Hematopoietic multipotent progenitor cell treated with erythropoietin and hydrocortisone succinate and interleukin-3 and kit ligand, for 8 days (in vitro differentiated cells): ENCODE data around the gene DIP2C.
"Not testable (repeated sequence)": the region's sequence is repeated elsewhere in the genome, so short reads cannot be mapped to it uniquely, and the experiment has no call there.

Experiments
- DNase-seq: peaks from one replicate; pipeline ENCODE4 v3.0.0-alpha.2; 2015

Gene DIP2C

DNA sequence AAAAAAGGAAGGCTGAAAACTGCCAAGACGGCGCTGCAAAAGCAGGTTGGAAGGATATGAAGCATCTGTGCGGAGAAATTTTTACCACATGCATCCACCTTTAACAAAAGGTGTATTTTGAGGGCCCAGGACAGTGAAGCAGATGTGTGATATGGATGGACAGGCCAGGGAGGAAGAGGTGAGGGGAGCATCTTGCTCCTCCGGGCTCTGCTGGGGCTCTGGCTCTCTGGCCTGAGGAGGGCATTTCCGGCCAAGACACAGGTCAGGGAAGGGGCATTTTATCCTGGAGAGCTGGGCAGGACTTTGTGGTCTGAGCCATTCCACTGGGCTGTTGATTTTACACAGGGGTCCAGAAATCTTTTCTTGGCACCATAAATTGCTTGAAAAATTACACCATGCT, 379.1 kb downstream of the DIP2C start:
- no peak for DNase-seq

DNA sequence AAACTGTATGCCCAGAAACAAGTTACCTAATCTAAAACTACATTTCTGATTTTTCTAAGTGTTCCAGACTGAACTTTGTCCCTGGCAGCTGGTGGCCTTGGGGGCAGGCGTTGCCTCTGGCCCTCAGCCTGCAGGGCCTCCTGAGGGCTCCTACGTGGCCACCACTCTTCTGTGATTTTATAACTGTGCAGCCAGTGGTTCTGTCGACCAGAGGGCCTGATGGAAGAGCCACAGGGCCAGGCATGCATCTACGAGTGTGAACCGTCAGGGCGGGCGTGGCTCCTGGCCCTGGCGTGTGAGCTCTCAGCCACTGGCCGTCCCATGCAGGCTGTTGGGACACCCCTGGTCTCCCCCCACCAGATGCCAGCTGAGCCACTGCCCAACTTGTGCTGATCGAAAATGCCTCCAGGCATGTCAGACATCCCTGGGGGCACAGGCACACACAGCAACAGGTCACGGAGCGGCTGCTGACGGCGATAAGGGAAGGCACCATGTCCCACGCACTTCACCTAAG, 380.8 kb downstream of the DIP2C start:
- DNase-seq = no peak

DNA sequence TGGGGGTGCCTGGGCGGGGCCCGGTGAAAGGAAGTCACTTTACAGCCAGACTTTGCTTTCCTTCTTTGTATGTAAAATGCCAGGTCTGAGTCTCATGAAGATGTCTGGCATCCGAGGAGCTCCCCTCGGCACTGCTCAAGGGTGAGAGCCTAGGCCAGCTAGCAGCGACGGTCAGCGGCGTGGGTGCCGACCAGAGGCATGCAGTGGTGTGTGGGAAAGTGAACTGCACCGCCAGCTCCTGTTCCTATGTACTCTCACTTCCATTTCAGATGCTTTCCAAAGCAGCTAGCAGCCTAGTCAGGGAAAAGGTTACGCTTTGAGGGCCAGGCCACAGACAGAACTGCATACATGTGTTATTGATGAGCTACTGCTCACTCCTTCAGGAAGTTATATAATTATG, 381.4 kb downstream of the DIP2C start:
- no peak for DNase-seq

DNA sequence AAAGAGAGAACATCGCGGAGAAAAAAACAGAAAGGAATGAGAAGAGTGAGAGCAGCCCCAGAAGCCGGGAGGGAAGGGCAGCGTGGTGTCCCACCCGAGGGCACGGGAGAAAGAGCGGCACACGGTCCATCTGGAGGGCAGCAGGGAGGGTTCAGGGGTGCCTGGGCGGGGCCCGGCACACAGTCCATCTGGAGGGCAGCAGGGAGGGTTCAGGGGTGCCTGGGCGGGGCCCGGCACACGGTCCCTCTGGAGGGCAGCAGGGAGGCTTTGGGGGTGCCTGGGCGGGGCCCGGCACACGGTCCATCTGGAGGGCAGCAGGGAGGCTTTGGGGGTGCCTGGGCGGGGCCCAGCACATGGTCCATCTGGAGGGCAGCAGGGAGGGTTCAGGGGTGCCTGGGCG, 381.8 kb downstream of the DIP2C start:
- no peak for DNase-seq

DNA sequence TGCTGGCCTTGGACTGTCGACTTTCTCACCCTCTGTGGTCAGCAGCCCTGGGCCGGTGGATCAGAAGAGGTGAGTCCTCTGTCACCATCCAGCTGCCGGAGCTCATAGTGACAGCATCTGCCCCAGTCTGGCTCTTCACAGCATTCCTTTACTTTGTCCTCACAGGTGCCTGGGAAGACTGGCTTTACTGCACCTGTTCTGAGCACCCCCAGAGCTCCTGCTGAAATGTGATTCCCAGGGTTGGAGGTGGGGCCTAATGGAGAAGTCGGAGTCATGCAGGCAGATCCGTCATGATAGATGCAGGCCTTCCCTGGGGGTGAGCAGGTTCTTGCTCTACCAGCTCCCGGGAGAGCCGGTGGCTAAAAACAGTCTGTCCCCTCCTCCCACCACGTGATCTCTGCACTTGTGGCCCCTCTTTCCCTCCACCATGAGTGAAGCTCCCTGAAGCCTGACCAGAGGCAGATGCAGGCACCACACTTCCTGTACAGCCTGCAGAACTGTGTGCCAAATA, 382.7 kb downstream of the DIP2C start:
- no peak for DNase-seq

DNA sequence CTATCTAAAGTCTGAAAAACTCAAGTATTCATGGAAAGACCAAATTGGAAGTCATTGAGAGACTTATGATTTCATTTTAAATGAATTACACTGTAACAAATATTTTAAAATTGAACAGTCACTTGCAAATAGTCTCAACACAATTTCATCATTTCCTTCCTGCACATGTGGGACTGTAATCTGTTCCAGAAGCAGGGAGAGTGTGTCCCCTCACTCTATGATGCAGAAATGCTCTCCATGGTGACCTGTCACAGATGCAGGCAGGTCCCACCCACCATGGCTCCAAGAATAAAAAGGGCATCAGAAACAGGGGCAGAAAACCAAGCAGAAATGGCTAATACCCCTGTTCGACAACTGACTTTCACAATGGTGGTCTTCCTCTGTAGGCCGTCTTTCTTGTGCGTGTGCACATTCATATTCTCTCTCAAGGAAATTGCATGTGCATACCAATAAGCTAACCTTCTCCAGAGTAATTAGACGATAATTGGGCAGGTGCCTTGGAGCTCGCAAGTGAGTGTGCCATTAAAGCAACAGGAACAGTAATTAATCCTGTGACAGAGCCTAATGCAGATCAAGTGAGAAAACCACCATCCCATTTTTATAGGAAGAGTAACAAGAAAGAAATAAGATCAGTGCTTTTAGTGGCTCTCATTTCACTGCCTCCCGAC, 383.3 kb downstream of the DIP2C start:
- DNase-seq = no peak

DNA sequence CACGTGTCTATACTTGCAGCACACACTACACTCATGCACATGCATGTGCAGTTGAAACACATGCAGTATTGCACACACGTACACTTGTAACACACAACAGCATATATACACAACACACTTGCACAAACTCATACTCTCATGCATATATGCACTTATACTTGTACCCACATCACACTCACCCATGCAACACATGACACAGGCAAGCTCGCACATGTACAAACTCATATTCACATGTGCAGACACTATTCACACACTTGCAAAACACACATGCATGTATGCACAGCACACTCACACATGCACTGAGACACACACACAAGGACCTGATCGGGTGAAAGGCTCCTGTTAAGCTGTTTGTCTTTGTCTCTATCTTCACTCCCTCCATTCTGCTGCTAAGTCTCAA, 384.4 kb downstream of the DIP2C start:
- DNase-seq = no peak

DNA sequence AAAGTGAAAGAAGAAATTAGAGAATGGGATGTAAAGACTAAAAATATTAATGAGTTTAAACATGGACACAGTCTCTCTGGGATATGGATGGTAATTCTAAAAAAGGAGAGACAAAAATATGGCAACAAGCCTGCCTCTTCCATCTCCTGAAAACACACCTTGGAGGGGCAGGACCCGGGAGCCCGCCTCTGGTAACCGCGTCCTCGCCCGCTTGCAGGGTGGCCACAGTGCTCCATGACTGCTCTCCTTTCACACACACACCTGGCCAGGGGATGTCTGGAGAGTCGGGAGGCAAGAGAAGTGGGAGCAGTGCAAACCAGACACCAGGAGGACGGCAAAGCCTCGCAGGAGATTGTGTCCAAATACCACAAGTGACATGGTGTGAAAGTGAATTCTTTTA, 387.9 kb downstream of the DIP2C start:
- DNase-seq = no peak

DNA sequence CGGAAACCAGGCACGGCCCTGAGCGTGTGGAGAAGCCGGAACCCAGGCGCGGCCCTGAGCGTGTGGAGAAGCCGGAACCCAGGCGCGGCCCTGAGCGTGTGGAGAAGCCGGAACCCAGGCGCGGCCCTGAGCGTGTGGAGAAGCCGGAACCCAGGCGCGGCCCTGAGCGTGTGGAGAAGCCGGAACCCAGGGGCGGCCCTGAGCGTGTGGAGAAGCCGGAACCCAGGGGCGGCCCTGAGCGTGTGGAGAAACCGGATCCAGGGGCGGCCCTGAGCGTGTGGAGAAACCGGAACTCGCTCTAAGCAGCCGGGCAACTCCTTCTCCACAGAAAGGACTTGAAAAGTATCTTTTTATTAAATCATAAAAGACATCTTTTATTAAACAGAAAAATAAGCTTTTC, 388.9 kb downstream of the DIP2C start:
- DNase-seq = not testable (repeated sequence)

DNA sequence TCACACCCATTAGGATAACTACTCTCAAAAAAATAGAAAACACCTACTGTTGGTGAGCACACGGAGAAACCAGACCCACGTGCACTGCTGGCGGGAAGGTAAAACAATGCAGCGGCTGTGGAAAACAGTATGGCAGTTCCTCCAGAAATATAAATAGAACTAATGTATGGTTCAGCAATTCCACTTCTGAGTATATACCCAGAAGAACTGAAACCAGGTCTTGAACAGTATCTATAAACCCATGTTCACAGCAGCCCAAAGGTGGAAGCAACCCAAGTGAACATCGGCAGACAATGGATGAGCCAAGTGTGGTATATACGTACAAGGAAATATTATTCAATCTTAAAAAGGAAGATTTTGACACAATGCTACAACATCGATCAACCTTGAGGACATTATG, 389.5 kb downstream of the DIP2C start:
- DNase-seq = no peak

DNA sequence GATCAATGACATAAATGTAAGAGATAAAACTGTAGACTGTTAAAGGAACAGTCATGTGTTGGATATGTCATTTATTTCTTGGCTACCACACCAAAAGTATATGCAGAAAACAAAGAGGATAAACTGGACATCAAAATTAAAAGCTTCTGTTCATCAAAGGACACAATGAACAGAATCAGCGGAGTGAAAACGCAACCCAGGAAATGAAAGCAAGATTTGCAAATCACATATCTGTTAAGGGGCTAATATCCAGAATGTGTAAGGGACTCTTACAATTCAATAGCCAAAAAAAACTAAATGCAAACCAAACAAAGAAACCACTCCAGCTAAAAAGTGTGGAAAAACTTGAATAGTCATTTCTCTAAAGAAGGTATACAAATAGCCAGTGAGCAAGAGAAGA, 390.0 kb downstream of the DIP2C start:
- no peak for DNase-seq

DNA sequence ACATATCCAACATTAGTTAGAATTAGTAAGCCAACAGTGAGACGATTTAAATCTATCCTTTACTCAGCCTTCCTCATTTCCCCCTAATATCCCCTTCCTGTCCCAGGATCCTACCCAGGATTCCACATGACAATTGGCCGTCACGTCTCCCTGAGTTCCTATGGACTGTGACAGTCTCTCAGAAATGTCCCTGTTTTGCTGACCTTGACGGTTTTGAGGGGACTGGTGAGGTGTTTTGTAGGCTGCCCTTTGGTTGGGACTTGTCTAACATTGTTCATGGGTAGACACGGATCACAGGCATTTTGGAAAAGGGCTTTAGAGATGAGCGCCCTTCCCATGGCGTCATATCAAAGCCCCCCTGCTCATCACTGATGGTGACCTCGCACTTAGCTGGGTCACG, 391.4 kb downstream of the DIP2C start:
- no peak for DNase-seq

DNA sequence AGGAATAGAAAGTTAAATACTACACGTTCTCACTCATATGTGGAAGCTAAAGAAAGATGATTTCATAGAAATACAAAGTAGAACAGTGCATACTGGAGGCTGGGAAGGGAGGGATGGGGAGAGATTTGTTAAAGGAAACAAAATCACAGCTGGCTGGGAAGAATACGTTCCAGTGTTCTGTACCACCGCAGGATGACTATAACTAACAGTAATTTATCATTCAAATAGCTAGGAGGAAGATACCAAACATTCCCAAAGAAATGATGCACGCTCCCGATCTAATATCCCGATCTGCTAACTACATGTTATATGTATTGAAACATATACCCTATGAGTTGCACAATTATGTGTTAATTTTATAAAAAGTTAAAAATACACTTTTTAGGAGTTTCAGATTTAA, 391.9 kb downstream of the DIP2C start:
- DNase-seq = no peak

DNA sequence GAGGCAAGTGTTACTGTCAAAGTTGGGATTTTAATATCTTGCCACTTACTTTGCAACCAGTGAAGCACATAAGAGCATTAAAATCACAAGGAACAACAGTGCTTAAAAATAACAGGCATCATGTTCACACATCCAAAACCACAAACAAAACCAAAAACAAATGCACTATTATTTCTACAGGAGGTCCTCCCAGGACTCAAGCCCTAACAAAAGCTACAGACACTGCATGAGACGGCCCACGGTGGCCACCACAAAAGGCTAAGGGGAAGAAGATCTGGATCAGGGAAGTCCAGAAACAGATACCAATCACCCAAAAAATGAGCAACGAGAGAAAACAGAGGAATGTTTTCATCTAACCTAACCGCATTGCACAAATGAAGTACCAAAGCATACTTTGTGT, 395.8 kb downstream of the DIP2C start:
- no peak for DNase-seq

DNA sequence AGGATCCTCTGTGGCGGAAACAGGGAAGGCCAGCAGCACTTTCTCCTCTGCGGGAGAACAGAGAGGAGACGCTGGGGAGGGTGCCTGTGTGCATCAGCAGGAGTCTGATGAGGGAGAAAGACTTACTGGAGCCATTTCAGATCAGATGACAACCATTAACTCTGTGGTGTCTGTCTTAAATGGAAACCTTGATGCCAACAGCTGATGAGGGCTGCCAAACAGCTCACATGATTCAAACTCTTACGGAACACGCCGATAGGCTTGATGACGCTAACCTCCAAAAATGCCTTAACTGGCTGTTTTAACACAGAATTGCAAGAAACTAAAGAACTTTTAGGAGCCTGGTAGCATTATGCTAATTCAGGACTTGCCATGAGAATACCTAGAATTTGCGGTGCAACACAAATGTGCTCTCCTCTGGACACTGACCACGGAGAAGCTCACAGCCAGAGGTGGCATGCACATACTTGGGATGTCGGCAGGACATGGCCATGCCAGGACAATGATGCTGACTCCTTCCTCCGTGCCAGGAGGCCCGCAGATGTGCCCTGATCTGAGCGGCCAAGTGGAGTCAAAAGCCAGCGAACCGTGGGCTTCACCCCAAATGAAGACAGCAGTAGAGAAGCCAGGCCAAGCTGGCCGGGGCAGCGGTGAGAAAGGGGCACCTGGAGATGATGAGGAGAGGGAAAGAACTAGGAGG, 399.3 kb downstream of the DIP2C start:
- DNase-seq = no peak

DNA sequence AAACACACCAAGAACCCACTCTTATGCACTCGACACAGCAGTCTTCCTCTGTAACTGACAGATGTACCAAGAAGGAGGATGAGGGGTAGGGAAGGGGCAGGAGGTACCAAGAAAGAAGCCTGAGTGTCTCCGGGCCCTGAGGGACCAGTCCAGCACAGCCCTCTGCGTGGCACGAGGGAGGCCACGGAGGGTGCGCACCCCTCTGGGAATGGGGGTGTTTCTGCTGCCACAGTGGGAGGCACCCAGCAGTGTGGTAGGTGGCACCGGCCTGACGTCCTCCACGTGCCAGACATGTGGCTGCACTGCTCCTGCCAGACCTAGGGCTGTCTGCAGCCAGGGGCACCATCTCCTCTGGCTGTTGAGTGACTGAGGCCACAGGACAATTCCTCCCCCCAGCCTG, 399.9 kb downstream of the DIP2C start:
- DNase-seq = no peak

DNA sequence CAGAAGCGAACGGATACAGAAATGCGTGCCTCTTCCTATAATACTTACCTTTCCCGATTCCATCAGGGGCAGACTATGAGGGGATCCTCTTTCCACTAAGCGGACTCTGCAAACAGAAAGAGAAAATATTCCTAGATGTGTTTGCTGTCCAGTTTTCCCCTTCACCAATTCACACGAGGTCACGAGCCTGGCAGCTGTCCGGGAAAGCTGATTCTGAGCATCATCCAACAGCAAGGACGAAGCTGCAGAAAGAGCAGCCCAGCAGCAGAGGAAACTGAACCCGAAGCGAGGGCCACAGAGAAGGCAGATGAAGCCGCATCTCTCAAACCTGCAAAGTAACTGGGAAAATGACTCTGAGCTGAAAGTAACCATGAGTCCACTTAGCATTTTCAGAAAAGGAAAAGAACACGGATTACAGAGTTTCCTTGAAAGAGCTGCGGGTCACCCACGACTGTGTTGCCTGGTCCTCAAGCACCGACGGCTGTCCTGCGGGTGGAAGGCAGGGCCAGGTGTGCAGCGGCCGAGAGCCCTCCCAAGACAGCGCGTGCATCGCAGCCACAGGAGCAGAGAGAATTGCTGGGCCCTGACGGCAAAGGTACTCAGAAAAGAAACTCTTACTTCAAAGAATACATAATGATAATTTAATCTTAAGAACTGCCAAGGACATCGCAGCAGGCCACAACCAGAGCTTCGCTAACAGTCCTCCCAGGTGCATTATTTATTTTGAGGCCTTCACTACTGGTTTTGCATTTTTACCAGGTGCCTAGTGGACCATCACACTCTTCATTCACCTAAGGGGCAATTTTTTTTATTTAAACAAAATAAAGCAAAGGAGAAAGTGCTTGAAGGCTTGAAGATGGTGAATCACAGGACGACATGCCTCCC, 400.9 kb downstream of the DIP2C start:
- DNase-seq = no peak

DNA sequence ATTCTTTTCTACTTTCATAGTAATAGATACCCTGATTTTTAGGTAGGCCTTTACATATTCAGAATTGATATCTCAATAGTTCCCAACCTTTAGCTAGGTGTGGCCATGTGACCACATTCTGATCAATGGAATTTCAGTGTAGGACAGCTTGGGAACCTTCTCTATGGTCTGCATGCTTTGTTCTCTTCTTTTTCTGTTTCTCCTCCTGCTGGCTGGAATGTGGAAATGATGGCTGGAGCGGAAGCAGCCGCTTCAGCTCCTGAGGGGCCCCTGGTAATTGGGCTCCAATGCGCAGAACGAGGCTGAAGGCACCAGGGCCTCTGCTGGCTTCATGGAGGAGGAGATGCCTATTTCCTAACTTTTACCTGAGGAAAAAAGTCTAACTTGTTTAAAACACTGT, 401.7 kb downstream of the DIP2C start:
- no peak for DNase-seq

DNA sequence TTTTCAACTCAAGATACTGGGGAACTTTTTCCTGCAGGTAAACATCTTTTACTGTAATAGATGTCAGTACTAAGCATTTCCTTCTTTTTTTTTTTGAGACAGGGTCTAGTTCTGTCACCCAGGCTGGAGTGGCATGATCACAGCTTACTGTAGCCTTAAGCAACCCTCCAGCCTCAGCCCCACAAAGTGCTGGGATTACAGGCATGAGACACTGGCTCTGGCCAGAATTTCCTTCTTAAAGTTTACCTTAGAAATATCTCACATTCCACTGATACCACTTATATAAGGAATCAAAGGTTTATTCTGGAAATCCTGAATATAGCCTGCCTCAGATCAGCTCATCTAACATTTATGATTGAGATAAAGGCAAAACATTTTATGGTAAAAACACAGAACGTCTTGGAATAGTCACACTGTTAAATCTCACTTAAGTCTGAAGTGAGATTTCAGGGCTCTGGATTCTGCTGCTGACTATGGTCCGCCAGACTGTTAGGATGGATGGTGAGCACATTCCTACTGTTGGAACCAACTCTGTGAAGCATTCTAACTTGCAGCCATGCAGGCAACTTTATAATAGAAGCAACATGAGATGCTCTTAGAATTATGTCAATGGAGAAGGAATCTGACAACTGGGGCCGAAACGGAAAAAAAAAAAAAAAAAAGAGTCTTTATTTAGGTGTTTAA, 402.3 kb downstream of the DIP2C start:
- DNase-seq = no peak

DNA sequence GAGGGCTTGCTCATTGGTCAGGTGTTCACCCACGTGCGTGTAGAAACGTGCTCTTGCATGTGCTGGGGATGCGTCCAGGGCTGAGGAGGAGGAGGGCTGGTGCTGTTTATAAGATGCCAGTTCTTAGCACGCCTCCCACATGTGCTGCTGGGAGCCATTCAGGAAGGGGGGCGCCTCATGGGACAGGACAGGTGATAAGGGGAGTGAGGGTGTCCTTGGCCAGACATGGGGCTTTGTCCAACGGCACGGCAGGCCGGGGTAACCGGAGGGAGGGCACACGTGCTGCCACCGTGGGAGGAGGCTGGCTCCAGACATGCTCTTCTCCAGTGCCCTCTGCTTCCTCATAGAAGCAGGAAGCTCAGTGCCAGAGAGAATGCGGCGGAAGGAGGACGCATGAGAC, 404.3 kb downstream of the DIP2C start:
- no peak for DNase-seq

DNA sequence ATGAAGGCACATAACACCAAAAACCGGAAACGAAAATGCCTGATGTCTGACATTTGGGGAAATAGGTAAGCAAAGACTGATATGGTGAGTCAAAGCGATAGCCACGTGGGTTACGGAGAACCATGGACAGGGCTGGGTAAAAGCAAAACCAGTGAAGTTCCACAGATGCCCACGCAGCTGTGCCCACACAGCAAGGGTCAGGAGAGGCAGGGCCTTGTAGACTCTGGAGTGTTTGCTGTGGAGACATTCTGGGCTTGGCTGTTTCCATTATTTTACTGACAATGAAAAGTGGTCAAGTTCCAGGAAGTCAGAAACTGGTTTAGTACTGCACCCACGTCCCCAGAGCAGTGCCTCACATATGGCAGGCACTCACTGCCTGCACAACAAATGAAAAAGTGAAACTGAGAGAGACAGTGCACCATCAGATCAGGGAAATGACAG, 405.5 kb downstream of the DIP2C start:
- no peak for DNase-seq

DNA sequence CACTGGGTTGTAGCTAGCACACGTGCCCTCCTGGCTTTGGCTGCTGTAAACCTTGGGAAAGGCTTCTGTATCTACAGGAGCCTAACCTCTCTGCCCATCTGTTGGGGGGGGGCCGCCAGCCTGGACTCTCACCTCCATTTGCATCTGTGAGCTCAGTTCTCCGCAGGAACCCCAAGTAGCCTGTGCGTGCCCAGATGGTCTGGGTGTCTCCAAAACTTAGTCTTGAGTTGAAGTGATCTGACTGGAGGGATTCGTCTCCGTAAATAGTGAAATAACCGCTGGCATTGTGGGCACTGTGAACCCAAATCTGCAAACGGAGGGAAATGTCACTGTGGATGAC, 406.4 kb downstream of the DIP2C start:
- DNase-seq = no peak
